Measurements from ENCODE around the gene SRSF7.
"Not testable (repeated sequence)": the region's sequence is repeated elsewhere in the genome, so short reads cannot be mapped to it uniquely, and the experiment has no call there.

SRSF7 gene

DNA sequence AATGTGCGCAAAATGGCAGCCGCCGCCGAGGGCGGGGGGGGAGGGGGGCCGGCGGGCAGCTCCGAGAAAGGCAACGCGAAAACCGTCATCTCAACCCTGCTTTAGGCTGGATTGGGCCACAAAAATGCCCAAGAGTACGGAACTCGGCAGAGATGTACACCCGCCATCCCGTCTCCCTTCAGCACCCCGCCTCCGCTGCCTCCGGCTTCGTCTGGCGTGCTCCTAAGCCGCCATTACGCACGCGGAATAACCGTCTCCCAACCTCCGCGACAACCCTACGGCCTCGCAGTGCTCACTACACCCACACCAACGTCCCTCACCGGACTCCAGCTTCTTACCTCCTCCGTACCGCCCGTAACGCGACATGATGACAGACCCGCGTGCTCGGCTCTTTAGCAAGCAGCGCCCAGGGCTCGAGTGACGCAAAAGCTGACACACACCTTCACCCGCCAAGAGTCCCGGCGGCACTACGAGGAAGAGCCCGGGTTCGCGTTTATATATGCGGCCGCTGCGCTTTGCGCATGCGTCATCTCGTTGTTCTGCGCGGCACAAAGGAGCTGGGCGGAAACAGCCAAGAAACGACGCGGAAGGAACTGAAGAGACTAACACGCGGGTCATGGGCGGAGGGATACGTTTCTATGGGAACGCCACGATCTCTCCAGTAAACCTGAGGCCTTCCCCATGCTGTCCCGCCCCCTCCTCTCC lies at the start of gene SRSF7:
SRSF7 (minus strand) TSS at position 471 of the 705 bp plus-strand sequence; CDS start at position 366, 105 bp downstream.
- DNase-seq, result peak; percentile 97 to 98

DNA sequence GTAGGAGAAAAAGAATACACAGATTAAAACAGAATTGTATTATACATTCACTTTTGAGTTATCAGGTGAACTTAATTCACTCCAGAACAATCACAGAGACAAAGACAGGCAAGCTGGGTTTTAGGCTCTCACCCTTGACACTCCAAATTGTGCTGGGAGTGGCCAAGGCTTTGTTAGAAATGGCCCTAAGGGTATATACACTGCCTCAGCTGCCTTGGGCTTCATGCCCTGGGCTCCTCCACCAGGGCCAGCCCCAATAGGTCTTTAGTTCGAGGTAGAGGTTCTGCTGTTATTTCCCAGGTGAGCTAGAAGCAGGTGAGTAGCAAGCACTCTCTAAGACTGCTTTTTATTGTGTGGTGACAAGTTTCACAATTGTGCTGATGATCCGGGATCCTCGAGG lies 46.8 kb upstream of the SRSF7 start:
- DNase-seq, result no peak

GRCh38 chr2:38797250-38797676 lies 46.1 kb upstream of the SRSF7 start:
- no peak for DNase-seq

DNA sequence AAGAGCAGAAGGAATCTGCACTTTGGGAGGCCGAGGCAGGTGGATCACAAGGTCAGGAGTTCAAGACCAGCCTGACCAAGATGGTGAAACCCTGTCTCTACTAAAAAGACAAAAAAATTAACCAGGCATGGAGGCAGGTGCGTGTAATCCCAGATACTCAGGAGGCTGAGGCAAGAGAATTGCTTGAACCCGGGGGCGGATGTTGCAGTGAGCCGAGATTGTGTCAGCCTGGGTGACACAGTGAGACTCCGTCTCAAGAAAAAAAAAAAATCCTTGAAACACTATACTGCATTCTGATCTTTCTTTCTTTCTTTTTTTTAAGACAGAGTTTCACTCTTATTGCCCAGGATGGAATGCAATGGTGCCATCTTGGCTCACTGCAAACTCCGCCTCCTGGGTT lies 43.9 kb upstream of the SRSF7 start:
- DNase-seq, result not testable (repeated sequence)

- DNase-seq, result no peak
These were observed 43.2 kb upstream of the SRSF7 start for GRCh38 chr2:38794235-38794946.

- no peak for DNase-seq
These were observed 42.4 kb upstream of the SRSF7 start for GRCh38 chr2:38793511-38793910.

DNA sequence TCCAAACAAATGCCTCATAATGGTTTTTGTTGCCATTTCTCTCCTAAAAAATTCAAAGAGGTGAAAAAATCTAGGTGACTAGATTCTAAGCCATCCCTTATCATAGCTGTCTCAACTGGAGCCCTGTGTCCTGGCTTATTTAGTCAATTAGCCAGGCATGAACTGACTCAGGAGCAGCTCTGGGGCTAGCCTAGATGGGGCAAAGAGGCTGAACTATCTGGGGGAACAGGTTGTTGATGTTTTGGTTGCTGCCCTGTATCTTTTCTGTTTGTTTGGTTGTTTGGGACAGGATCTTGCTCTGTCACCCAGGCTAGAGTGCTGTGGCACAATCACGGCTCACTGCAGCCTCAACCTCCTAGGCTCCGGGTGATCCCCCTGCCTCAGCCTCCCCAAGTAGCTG lies 41.6 kb upstream of the SRSF7 start:
- DNase-seq, result no peak

GRCh38 chr2:38792321-38792720 lies 41.2 kb upstream of the SRSF7 start:
- DNase-seq, result not testable (repeated sequence)

- DNase-seq, result no peak
These were observed 40.6 kb upstream of the SRSF7 start for GRCh38 chr2:38791744-38792143.

DNA sequence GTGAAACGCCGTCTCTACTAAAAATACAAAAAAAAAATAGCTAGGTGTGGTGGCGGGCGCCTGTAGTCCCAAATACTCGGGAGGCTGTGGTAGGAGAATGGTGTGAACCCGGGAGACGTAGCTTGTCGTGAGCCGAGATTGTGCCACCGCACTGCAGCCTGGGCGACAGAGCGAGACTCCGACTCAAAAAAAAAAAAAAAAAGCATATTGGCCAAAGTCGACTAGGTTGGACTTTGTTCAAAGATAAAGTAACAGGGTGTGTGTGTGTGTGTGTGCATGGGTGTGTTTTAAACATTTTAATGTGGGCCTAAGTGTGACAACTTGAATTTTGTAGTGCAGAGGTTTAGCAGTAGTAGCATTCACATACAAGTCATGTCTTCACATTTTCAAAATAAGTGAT lies 38.5 kb upstream of the SRSF7 start:
- DNase-seq, result no peak

GRCh38 chr2:38788306-38788705 lies 37.1 kb upstream of the SRSF7 start:
- DNase-seq, result no peak

- DNase-seq, result no peak
These were observed 32.4 kb upstream of the SRSF7 start for GRCh38 chr2:38783586-38783985.

DNA sequence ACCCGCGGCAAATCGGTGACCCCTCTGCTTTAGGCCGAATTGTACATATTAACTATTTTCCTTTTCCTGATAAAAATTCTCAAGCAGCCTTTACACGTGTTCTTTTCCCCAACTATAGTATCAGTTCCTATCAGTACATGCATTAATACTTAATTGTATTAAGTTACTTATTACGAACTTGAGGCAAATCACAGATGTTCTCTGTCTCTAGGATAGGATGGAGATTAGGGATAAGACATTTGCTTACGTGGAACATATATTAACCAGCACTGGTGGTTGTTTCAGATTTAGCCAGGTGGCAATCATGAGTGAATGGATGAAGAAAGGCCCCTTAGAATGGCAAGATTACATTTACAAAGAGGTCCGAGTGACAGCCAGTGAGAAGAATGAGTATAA lies 27.5 kb upstream of the SRSF7 start:
- no peak for DNase-seq

GRCh38 chr2:38776531-38776930 lies 25.4 kb upstream of the SRSF7 start:
- DNase-seq, result no peak

DNA sequence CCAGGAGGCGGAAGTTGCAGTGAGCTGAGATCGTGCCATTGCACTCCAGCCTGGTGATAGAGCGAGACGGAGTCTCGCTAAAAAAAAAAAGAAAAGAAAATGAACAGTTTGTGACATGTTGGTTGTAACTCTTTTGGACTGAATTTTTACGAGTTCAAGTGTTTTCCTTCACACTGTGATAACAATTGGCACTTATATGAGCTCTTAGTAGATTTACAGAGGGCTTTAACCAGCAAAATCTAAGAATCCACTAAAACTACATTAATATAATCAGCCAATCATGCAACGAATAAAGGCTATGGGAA lies 24.7 kb upstream of the SRSF7 start:
- DNase-seq, result no peak

- no peak for DNase-seq
These were observed 24.1 kb upstream of the SRSF7 start for GRCh38 chr2:38775097-38775920.

DNA sequence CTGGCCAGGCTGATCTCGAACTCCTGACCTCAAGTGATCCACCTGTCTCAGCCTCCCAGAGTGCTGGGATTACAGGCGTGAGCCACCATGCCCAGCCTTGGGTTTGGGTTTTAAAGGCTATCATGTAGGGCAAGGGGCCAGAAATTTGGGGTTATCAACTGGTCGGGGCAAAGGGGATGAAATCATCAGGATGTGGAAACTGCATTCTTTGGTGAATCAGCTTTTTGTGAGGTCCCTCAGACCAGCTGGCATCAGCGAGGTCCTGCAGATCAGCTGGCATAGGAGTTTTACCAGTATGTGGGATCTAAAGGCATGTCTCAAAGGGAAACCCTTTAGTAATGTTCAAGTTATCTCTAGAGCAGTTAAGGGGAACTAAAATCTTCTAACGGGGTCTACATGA lies 20.5 kb upstream of the SRSF7 start:
- no peak for DNase-seq

GRCh38 chr2:38765551-38765950 lies 14.4 kb upstream of the SRSF7 start:
- no peak for DNase-seq

GRCh38 chr2:38765149-38765548 lies 14.0 kb upstream of the SRSF7 start:
- DNase-seq, result no peak

DNA sequence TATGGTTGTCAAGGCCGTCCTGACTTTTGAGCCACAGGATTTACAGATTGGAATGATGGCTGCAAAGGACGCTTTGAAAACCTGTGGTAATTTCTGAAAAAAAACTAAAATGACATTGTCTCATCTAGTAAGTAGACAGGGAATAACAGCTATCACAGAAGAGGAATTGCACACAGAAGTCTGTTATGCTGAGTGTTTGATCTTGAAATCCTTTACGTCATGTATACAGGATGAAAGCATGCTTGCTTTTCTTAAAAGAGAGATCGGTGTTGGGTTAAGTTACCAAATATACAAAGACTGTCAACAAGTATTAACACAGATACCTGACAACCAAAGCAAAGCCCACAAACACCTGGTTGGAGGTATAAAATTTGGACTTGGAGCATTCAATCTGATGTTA lies 12.6 kb upstream of the SRSF7 start:
- no peak for DNase-seq

GRCh38 chr2:38763228-38763627 lies 12.1 kb upstream of the SRSF7 start:
- DNase-seq, result no peak

- not testable (repeated sequence) for DNase-seq
These were observed 4.7 kb upstream of the SRSF7 start for GRCh38 chr2:38755891-38756290.

- no peak for DNase-seq
These were observed 3.3 kb upstream of the SRSF7 start for GRCh38 chr2:38754506-38754905.

DNA sequence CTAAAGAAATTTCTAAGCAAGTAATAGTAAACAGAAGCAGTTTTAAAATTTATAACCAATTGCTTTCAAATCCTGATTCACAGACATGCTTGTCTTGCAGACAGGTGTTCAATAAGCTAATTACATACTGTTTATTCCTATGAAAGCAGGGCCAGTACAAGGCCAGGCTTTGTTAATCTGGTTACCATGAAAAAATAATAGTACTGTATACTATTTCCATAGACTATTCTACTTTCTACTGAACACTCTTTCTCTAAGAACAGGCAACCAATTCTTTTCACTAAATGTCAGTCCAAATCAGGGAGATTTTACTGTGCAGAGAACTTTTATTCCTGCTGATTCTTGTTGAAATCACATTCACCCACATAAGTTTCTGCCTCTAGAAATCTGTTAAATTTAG lies 2.9 kb upstream of the SRSF7 start:
- DNase-seq, result no peak

Data from NCI-H1930 (cell line).